Cerebellar cortex (tissue), 1 donor: Measurements from ENCODE around the gene REPS1.
"Not testable (repeated sequence)": the region's sequence is repeated elsewhere in the genome, so short reads cannot be mapped to it uniquely, and the experiment has no call there.

Experiments used
- DNase-seq: peaks from one replicate; pipeline ENCODE4 v3.0.0-alpha.2; 2015; ENCODE audit warnings: low spot score

Gene REPS1

GRCh38 chr6:138971601-138972000 lies 16.5 kb downstream of the REPS1 start:
- DNase-seq: peak; percentile 34

DNA sequence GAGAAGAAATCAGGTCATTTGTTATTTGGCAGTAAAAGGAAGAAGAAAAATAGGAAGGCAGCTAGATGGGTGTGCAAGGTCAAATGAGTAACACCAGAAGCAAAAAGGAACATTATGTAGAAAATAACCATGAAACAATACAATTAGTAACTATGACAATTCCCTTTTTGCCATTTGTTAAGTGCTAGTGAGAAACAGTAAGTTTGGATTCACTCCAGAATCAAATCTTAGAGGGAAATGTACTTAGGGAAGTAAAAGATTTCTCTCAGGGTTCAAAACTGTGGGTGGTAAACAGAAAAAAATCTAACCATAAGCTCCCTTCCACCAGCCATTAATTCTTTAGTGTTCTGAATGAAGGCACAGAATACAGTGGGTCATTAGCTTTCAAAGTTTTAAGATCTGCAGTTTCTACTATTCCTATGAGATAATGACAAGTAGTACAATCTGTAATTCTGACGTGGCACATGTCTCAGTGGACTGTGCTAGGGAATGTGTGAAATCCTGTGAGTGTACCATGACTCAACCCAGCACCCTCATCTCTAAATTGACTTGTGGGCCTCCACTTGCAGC lies 17.1 kb downstream of the REPS1 start:
- no peak for DNase-seq

DNA sequence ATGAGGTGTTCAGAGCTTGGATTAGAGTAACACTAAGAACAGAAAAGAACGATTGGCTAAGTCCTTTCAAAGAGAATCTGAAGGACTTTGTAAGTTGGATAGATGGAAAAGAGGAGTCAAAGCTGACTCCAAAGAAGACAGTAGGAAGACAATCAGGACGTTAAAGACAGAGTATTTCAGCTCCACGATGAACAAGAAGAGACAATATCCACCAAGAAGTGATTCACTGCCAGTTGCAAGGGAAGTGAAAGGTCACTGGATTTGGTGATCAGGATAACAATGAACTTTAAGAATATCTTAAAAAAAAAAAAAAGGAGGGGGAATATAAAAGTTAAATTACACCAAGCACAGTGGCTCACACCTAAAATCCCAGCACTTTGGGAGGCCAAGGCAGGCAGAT lies 17.9 kb downstream of the REPS1 start:
- no peak for DNase-seq

DNA sequence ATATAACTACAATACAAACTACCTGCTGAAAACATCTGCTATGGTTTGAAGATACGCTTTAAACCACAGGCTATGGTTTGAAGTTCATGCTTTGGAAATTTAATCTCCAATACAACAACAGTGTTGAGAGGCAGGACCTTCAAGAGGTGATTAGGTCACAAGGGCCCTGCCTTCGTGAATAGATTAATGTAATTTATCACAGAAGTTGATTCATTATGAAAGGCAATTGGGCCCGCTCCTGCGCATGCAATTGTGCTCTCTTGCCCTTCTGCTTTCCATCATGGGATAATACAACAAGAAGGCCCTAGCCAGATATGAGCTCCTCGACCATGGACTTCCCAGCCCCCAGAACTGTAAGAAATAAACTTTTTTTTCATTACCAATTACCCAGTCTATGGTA lies 21.2 kb downstream of the REPS1 start:
- no peak for DNase-seq

- no peak for DNase-seq
Measured at GRCh38 chr6:138965971-138966370, 22.1 kb downstream of the REPS1 start.

DNA sequence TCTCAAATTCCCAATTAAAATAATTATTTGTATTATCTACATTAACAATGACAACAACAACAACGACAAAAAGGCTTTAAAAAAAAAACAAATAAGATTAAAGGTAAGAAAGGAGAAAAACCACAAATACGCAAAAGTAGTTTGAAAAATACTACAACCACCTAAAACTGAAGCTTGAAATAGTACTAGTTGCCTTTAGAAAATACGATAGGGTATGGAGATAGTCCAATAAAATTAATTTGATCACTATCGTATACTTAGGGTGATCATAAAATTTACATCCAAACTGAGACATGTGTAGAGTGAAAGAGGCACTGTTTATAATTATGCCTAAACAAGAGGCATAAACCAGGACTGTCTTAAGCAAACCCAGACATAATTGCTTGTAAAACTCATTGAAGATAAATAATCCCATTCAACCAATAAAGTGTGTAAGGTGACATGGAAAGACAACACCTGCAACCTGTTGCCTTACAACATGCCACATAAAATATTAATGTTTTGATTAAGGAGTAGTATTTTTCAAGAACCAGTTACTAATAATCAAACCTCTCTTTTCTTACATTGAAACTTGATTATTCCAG lies 22.7 kb downstream of the REPS1 start:
- DNase-seq: no peak

- DNase-seq: no peak
Measured at GRCh38 chr6:138964012-138964411, 24.0 kb downstream of the REPS1 start.

- no peak for DNase-seq
Measured at GRCh38 chr6:138963531-138963930, 24.5 kb downstream of the REPS1 start.

- no peak for DNase-seq
Measured at GRCh38 chr6:138963119-138963518, 24.9 kb downstream of the REPS1 start.

GRCh38 chr6:138959521-138959920 lies 28.5 kb downstream of the REPS1 start:
- DNase-seq: no peak

DNA sequence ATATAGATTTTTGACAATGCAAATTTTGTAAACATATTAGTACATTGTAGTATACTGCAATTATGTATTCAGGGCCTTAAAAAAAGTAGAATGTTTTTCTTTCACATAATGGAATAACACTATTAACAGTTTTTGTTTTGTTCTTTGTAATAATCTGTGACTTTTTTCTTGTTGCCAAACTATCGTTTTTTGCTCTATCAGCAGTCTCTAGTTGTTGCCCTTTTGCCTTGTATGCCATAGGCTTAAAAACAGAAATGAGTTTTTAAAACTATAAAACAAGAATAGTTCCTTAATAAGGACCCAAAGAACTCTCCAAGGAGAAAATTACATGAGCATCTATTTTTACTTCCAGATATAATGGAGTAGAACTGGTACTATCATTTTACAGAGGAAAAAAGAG lies 29.5 kb downstream of the REPS1 start:
- no peak for DNase-seq

GRCh38 chr6:138957903-138958302 lies 30.1 kb downstream of the REPS1 start:
- no peak for DNase-seq

DNA sequence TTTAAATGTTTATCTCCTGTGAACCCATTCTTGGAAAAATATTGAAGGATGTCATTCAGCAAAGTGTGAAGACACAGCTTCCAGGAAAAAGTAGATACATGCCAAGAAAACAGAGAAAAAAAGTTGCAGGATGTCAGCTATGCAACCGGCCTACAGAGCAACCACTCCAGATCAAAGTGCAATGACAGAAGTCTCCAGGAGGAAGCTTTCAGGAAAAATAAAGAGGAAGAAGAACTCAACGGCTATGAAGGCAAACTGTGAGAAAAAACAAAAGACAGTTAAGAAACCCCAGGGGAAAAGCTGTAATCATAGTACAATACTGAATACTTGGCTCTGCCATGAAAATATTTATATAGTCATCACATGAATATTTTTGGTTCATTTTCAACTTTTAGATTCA lies 30.6 kb downstream of the REPS1 start:
- DNase-seq: no peak

DNA sequence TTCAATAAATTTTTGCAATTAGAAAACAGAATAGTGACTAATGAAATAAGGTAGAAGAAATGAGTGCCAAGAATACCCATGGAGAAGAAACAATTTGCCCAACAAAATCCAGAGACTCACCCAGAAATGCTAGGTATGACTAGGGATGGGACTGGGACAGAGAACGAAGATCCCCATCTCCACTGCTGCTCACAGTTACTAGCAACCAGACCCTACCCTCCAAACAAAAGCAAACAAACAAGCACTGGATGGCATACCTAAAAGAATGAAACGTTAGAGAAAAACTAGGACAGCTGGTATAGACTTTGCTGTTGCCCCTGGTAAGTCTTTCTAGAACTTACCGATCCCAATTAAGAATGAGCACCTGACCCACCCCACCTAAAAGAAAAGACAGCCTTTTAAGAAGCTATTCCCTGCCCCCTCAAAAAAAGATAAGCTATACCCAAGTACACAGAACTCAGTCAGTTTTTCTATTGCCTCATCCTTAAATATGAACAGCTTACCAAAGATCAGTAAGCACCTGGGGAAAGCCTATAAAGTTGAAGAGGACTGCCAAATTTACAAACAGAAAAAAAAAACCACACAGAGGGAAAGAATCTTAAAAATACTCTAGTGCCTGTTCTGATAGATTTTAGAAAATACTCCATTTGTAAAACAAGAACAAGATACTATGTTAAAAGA lies 31.7 kb downstream of the REPS1 start:
- DNase-seq: no peak

- DNase-seq: no peak
Measured at GRCh38 chr6:138955262-138955661, 32.8 kb downstream of the REPS1 start.

GRCh38 chr6:138953451-138953850 lies 34.6 kb downstream of the REPS1 start:
- no peak for DNase-seq

GRCh38 chr6:138948546-138949179 lies 39.4 kb downstream of the REPS1 start:
- DNase-seq: no peak

DNA sequence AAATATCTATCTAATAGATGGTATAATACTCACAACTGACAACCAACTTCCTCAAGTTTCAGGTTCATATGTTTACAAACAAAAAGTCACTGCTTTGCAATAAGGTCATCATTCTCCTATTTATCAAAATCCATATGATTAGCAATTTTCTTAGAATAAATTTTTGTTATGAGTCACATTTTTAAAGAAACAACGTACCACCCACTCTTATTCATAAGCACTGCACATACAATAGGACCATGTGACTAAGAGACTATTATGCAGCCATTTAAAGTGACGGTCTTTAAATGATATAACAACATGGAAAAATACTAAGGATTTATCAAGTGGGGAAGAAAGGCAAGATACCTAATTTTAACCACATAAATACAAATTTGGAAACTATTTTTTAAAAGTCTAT lies 40.0 kb downstream of the REPS1 start:
- no peak for DNase-seq

DNA sequence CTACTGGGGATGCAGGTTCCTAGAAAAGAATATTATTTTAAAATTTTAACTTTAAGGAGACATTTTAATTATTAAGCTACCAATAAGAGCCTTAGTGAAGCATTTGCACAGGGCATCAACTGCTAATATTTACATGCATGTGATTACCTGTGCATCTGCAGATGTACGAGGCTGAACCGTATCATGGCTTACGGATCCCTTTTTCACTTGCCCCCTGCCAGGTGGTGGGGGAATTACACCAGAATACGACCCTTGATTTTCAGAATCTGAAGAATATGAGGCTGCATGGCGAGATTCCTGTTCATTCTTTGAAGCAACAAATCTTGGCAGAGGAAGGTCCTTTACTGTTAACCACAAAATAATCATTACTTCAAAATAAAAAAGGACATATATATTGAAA lies 42.7 kb downstream of the REPS1 start:
- DNase-seq: no peak

GRCh38 chr6:138944412-138944811 lies 43.6 kb downstream of the REPS1 start:
- DNase-seq: no peak

DNA sequence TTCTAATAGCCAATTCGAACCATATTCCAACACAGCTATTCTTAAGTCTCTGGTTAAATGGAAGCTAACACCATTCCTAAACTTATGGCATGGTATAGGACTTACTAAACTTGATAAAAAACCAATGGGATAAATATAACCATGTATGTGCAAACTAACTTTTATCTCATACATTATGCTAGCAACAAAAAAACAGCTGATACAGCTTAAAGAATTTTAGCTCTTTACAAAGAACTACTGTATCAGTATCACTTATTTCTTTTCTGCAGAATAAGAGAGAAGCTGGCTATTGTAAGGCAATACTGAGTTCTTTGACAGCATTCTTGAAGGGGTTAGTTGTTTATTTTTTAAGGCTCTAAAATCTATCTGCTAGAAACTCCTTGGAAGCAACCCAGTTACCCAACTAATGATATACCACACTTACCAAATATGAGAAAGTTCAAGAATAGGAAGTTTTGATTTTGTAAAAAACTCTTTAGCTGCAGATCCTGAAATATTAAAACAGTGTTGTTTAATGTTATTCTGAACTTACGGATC lies 44.9 kb downstream of the REPS1 start:
- no peak for DNase-seq

DNA sequence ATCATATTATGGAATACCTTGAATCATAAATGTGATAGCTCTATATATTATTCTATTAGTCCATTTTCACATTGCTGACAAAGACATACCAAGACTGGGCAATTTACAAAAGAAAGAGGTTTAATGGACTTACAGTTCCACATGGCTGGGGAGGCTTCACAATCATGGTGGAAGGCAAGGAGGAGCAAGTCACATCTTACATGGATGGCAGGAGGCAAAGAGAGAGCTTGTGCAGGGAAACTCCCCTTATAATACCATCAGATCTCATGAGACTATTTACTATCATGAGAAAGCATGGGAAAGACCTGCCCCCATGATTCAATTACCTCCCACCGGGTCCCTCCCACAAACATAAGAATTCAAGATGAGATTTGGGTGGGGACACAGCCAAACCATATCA lies 51.2 kb downstream of the REPS1 start:
- not testable (repeated sequence) for DNase-seq

DNA sequence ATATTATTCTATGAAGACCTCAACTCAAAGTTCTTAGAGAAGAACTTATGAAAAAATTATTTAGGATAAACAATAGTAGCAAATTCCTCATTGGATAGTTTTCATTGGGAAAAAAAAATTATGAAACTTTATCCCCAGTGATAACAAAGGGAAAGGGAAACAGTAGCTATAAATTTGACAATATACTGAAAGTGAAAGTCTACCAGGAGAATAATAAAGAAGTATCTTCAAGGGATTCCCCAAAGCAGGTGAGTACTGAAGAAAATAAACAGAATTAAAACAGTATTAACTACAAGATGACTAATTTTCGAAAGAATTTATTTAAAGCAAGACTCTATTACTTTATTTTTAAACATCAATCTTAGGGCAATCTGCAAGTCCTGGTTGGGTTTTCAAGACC lies 56.4 kb downstream of the REPS1 start:
- no peak for DNase-seq
